Measurements from ENCODE around the gene DBNL.
"Not testable (repeated sequence)": the region's sequence is repeated elsewhere in the genome, so short reads cannot be mapped to it uniquely, and the experiment has no call there.

- not testable (repeated sequence) for TF ChIP-seq CTCF, POLR2A (IDR thresholded peaks at IDR 0.05)
These were observed 5.9 kb upstream of the DBNL start for GRCh38 chr7:44038553-44038952.

Measured in testis (tissue), 2 donors.